ENCODE results near the gene C4orf50.

The C4orf50 gene

GRCh38 chr4:6022607-6023288 is 4.5 kb upstream of the C4orf50 start:
- ChIA-PET CTCF (no interaction called here), POLR2A (ENCODE audit: low non-redundant PET) (no interaction called here)
- no peak for TF ChIP-seq CTCF (conservative IDR thresholded peaks at IDR 0.05; ENCODE audit: low read depth)
- no peak overlapping the region for H3K27ac ChIP-seq
- no peak for DNase-seq (ENCODE audit: low spot score)

GRCh38 chr4:6021831-6022606 is 3.8 kb upstream of the C4orf50 start:
- H3K27ac ChIP-seq, result no peak overlapping the region
- CTCF ChIA-PET, result no interaction called here
- no peak for DNase-seq (ENCODE audit: low spot score)
- POLR2A ChIA-PET (ENCODE audit: low non-redundant PET), result no interaction called here
- TF ChIP-seq CTCF (conservative IDR thresholded peaks at IDR 0.05; ENCODE audit: low read depth), result no peak

- H3K27ac ChIP-seq, result no peak overlapping the region
- no peak for TF ChIP-seq CTCF (conservative IDR thresholded peaks at IDR 0.05; ENCODE audit: low read depth)
- ChIA-PET POLR2A (ENCODE audit: low non-redundant PET) (no interaction called here), CTCF (no interaction called here)
- DNase-seq (ENCODE audit: low spot score), result no peak
Observed at GRCh38 chr4:6020613-6021012, 2.4 kb upstream of the C4orf50 start.

GRCh38 chr4:6019316-6020263 is 1.4 kb upstream of the C4orf50 start:
- no peak overlapping the region for H3K27ac ChIP-seq
- DNase-seq (ENCODE audit: low spot score), result peak; percentile 53
- ChIA-PET CTCF (interaction anchor here (1.2 kb wide), 1 partner anchor 47 kb away, joined by 3 read pairs; no protein-coding TSS in a partner anchor), POLR2A (ENCODE audit: low non-redundant PET) (no interaction called here)
- TF ChIP-seq CTCF (conservative IDR thresholded peaks at IDR 0.05; ENCODE audit: low read depth), result peak; percentile 83

- no peak for DNase-seq (ENCODE audit: low spot score)
- no peak for TF ChIP-seq CTCF (conservative IDR thresholded peaks at IDR 0.05; ENCODE audit: low read depth)
- no peak overlapping the region for H3K27ac ChIP-seq
- ChIA-PET POLR2A (ENCODE audit: low non-redundant PET) (no interaction called here), CTCF (no interaction called here)
Observed at GRCh38 chr4:6017800-6018199, 431 bp downstream of the C4orf50 start.

GRCh38 chr4:6017030-6017429 is 1.2 kb downstream of the C4orf50 start:
- POLR2A ChIA-PET (ENCODE audit: low non-redundant PET), result no interaction called here
- CTCF ChIA-PET, result no interaction called here
- no peak overlapping the region for H3K27ac ChIP-seq
- no peak for DNase-seq (ENCODE audit: low spot score)
- TF ChIP-seq CTCF (conservative IDR thresholded peaks at IDR 0.05; ENCODE audit: low read depth), result no peak
